Effector memory CD4-positive, alpha-beta T cell (primary cell): ENCODE data around the gene NCAM2.
"Not testable (repeated sequence)": the region's sequence is repeated elsewhere in the genome, so short reads cannot be mapped to it uniquely, and the experiment has no call there.

Experiments used
- DNase-seq, 3 donors: peaks; one replicate each; pipeline ENCODE4 v3.0.0-alpha.2; 2020
- H3K27ac ChIP-seq: 2 replicates; pipeline ENCODE4 v1.7.0; 2013; ENCODE audit warnings: mild to moderate bottlenecking, low read length, moderate library complexity; ENCODE audit not compliant: insufficient read depth, poor library complexity, severe bottlenecking
- H3K27me3 ChIP-seq: replicated peaks from 2 replicates; pipeline ENCODE4 v1.7.0; 2013; ENCODE audit warnings: mild to moderate bottlenecking, low read length; ENCODE audit not compliant: insufficient read depth, control insufficient read depth, poor library complexity, severe bottlenecking
- H3K36me3 ChIP-seq: 2 replicates; pipeline ENCODE4 v1.7.0; 2013; ENCODE audit warnings: mild to moderate bottlenecking, low read length, moderate library complexity; ENCODE audit not compliant: control insufficient read depth, insufficient read depth
- H3K4me1 ChIP-seq: 2 replicates; pipeline ENCODE4 v1.7.0; 2013; ENCODE audit warnings: low read length, mild to moderate bottlenecking; ENCODE audit not compliant: control insufficient read depth, insufficient read depth, poor library complexity, severe bottlenecking
- H3K4me3 ChIP-seq: 2 replicates; pipeline ENCODE4 v1.7.0; 2013; ENCODE audit warnings: low read length, low read depth, mild to moderate bottlenecking; ENCODE audit not compliant: insufficient read depth, poor library complexity, severe bottlenecking
- H3K9me3 ChIP-seq: 2 replicates; pipeline ENCODE4 v1.7.0; 2013; ENCODE audit warnings: mild to moderate bottlenecking, low read length, moderate library complexity; ENCODE audit not compliant: control insufficient read depth

Gene NCAM2

DNA sequence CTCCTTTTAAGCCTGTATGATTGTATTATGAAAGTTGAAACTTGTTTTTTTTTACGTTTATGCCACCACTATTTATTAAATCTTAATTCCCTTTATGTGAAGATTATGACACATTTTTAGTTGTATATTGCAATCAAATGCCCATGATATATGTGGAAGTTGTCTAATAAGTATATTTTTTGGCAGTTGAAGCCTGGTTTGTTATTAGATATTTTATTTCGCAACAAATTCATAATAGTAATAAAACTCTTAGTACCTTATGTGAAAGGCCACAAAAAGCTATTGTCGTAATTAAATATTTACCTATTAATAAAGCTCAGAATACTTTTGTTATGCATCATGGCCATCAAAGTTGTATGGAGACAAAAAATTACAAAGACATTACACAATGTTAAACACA, 386.8 kb downstream of the NCAM2 start:
- Histone ChIP-seq H3K4me3 (no peak overlapping the region), H3K36me3 (no peaks in the 10 kb centered on the region), H3K9me3 (no peaks in the 10 kb centered on the region), H3K27ac (no peak overlapping the region), H3K4me1 (no peaks in the 10 kb centered on the region), H3K27me3 (no peaks in the 10 kb centered on the region)
- DNase-seq = no peak

DNA sequence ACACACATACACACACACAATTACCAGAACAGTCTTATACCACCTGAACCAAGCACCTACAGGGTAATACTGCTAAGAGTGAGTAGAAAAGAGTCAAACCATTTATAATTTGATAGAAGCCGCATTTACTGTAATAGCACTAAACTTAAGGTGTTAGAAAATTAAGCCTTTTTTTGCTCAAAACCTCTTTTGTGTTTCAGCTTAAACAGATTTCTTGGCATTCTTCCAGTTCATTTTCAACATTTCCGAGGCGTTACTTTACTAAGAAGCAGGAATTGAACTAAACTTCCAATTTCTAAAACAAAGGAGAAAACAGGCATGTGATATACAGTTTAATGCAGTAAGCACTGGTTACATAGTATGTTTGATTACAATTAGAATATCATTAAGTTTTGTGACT, 387.2 kb downstream of the NCAM2 start:
- H3K4me1 ChIP-seq = no peaks in the 10 kb centered on the region
- H3K9me3 ChIP-seq = no peaks in the 10 kb centered on the region
- DNase-seq = no peak
- H3K4me3 ChIP-seq = no peak overlapping the region
- H3K27ac ChIP-seq = no peak overlapping the region
- no peaks in the 10 kb centered on the region for H3K27me3 ChIP-seq
- no peaks in the 10 kb centered on the region for H3K36me3 ChIP-seq

DNA sequence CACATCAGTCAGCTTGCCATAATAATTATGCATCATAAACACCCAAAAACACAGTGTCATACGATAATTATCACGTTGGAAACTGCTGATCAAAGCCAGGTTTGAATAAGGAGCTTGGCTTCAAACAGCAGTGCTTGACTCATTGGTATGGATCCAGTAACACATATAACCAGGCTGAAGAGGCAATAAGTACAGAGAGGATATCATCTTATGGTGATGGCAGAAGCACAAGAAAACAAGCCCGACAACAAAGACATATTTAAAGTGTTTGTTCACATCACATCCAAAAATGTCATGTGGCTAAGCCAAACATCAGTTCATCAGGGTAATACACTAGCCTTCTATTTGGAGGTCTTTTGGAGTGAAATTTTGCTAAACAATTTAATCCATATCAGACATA, 389.7 kb downstream of the NCAM2 start:
- Histone ChIP-seq H3K4me1 (no peaks in the 10 kb centered on the region), H3K36me3 (no peaks in the 10 kb centered on the region), H3K27ac (no peak overlapping the region), H3K4me3 (no peak overlapping the region), H3K9me3 (no peaks in the 10 kb centered on the region), H3K27me3 (no peaks in the 10 kb centered on the region)
- no peak for DNase-seq

DNA sequence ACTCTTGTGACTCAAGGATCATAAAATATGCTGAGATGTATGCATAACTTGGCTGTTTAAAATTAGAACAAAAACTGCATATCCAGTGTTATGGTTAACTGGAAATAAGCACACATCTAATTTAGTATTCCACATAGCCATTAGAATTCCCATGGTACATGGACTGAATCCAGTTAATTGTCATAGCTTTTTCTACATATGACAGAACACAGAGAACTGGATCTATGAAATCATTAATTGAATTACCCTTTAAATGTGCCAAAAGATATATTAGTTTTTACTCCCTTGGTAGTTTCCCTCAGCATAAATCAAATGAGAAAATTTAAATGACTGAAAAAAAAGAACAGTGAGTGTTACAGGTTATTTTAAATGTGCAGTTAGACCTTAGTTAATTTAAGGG, 395.9 kb downstream of the NCAM2 start:
- Histone ChIP-seq H3K4me1 (no peaks in the 10 kb centered on the region), H3K27me3 (no peaks in the 10 kb centered on the region), H3K4me3 (no peak overlapping the region), H3K9me3 (no peaks in the 10 kb centered on the region), H3K36me3 (no peaks in the 10 kb centered on the region), H3K27ac (no peak overlapping the region)
- no peak for DNase-seq

DNA sequence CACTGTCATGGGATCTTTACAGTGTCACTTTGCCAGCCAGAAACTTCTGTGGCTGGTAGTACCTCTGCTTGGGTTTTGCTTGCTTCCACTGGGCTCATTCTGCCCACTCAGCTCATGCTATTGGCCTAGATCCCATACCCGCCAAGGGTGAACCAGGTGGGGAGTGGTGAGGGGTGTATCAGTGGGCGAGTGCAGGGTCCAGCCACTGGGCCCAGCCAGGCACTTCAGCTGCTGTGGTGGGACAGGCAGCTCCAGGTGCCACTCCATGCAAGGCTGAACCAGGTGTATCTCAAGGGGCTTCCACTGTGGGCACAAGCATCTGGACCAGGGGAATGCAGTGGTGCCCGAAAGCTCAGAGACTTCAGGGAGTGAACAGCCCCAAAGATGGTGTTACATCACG, 398.2 kb downstream of the NCAM2 start:
- no peaks in the 10 kb centered on the region for H3K36me3 ChIP-seq
- H3K27me3 ChIP-seq = no peaks in the 10 kb centered on the region
- H3K4me1 ChIP-seq = no peaks in the 10 kb centered on the region
- DNase-seq = no peak
- no peak overlapping the region for H3K27ac ChIP-seq
- H3K4me3 ChIP-seq = no peak overlapping the region
- H3K9me3 ChIP-seq = no peaks in the 10 kb centered on the region

DNA sequence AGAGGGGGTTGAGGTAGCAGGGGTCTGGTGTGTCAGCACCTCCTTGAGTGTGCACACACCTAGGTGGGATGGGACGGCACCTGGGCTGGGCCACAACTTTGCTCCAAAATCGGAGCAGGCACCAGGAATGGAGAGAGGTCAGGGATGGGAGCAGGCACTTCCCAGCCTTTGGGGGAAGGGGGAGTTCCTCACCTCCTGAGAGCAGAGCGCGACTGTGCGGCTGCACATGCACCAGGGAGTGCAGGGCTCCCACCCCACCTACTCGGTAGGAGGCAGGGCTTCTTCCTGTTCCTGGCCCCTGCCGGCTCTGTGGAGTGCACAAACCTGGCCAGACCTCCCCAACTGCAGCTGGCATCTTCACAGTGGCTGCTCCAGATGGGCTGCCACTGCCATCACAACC, 399.3 kb downstream of the NCAM2 start:
- no peaks in the 10 kb centered on the region for H3K9me3 ChIP-seq

DNA sequence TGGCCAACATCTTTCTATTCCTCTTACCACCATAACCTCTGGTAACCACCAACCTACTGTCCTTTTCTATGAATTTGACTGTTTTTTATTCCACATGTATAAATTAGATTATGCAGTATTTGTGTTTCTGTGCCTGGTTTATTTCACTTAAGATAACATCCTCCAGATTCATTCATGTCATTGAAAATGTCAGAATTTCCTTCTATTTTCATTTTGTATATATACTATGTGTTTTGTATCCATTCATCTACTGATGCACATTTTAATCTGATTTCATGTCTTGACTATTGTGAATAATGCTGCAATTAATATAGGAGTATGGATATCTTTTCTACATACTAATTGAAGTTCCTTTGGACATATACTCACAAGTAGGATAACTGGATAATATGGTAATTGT, 403.2 kb downstream of the NCAM2 start:
- Histone ChIP-seq H3K27me3 (no peaks in the 10 kb centered on the region), H3K4me3 (no peak overlapping the region), H3K36me3 (no peaks in the 10 kb centered on the region), H3K9me3 (peaks cover 5% of the 10 kb centered on the region), H3K4me1 (no peaks in the 10 kb centered on the region), H3K27ac (no peak overlapping the region)
- no peak for DNase-seq

More for the DNA sequence above, 399.3 kb downstream of the NCAM2 start:
- Histone ChIP-seq H3K36me3 (no peaks in the 10 kb centered on the region), H3K27ac (no peak overlapping the region), H3K4me3 (no peak overlapping the region), H3K4me1 (no peaks in the 10 kb centered on the region), H3K27me3 (no peaks in the 10 kb centered on the region)
- no peak for DNase-seq

DNA sequence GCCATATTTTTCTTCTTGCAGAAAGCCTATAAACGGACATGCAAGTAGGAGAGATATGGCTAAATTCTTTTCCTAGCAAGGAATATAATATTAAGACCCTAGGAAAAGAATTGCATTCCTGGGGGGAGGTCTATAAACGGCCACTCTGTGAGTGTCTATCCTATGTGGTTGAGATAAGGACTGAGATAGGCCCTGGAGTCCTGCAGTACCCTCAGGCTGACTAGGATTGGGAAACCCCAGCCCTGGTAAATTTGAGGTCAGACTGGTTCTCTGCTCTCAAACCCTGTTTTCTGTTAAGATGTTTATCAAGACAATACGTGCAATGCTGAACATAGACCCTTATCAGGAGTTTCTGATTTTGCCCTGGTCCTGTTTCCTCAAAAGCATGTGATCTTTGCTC, 404.0 kb downstream of the NCAM2 start:
- not testable (repeated sequence) for H3K9me3 ChIP-seq, H3K4me3 ChIP-seq

DNA sequence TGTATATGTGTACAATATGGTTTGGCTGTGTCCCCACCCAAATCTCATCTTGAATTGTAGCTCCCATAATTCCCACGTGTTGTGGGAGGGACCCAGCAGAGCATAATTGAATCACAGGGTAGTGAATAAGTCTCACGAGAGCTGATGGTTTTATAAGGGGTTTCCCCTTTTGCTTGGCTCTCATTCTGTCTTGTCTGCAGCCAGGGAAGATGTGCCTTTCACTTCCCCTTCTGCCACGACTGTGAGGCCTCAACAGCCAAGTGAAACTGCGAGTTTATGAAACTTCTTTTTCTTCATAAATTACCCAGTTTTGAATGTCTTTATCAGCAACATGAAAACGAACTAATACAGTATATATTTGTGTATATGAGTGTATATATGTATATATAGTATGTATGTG, 406.1 kb downstream of the NCAM2 start:
- H3K27ac ChIP-seq, H3K4me3 ChIP-seq, H3K27me3 ChIP-seq, H3K36me3 ChIP-seq, DNase-seq, H3K4me1 ChIP-seq, H3K9me3 ChIP-seq: not testable (repeated sequence)

More for the DNA sequence above, 404.0 kb downstream of the NCAM2 start:
- H3K36me3 ChIP-seq, H3K27me3 ChIP-seq, H3K4me1 ChIP-seq, DNase-seq, H3K27ac ChIP-seq: not testable (repeated sequence)

DNA sequence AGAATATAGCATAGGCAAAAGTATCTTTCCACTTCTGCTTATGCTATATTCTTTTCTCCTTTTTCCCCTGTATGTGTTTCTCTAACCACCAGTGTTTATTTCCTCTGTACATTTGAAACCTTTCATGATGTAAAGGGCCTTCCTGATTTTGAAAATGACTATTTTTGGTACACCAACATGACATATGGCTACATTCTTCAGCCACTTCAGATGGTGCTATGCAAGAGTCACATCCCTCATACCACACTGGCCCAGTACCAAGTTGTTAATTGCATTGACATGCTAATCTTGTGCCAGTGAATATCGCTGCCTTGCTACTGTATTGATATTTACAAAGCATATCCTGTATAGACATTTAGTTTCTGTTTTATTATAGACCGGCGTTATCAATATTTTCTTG, 408.7 kb downstream of the NCAM2 start:
- peaks cover 5% of the 10 kb centered on the region for H3K9me3 ChIP-seq
- DNase-seq = no peak
- no peak overlapping the region for H3K4me3 ChIP-seq
- no peaks in the 10 kb centered on the region for H3K4me1 ChIP-seq
- no peaks in the 10 kb centered on the region for H3K36me3 ChIP-seq
- no peak overlapping the region for H3K27ac ChIP-seq
- H3K27me3 ChIP-seq = no peaks in the 10 kb centered on the region

DNA sequence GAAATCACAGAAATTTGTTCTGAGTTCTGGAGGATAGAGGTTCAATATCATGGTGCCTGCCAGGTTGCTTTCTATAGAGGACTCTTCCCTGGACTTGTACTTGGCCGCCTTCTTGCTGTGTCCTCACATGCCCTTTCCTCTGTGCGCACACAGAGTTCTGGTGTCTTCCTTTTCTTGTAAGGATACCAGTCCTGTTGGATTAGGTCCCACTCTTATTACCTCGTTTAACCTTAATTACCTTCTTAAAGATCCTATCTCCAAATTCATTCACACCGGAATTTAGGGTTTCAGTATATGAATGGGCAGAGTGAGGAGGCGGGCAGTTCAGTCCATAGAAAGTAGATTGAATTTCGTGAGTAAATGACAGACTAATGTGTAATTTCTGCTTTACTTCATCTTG, 413.9 kb downstream of the NCAM2 start:
- no peak for DNase-seq
- Histone ChIP-seq H3K4me1 (no peaks in the 10 kb centered on the region), H3K27ac (no peak overlapping the region), H3K27me3 (no peaks in the 10 kb centered on the region), H3K4me3 (no peak overlapping the region), H3K36me3 (no peaks in the 10 kb centered on the region), H3K9me3 (no peaks in the 10 kb centered on the region)
